ENCODE results near the gene COL26A1. TPM values are rescaled to one million over a fixed set of nuclear protein-coding genes. Genes with fewer than 3 reads are reported as not detected.

COL26A1 gene
- not detected in 2 replicates for total RNA-seq

DNA sequence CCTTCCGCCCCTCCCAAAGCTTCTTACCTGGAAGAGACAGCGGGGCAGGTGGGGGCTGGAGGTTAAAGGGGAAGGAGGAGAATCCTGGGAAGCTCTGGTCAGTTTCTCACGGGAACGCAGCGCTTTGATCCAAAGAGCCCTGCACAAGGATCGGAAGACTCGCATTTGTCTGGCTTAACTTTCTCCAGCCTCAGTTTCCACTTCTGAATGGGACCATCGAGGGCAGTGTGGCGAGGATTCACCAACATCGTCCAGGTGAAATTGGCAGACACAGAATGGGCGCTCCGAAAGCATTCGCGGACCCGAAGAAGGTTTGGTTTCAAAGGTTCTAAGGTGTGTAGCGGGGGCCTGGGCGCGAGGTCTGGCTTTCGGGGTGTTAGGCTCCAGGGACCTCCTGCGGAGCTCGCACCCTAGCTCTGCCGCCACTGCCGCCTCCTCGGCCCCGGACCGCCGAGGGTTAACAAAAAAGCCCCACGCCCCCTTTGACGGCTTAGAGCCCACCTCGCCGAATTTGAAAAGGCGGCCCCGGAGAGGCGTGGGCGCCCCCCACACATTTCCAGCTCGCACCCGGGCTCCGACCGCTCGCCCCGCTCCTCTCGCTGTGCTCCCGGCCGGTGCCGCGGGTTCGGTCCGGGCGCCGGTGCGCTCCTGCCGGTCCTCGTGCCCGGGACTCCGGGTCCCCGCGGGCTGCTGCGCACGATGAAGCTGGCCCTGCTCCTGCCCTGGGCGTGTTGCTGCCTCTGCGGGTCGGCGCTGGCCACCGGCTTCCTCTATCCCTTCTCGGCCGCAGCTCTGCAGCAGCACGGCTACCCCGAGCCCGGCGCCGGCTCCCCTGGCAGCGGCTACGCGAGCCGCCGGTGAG, at the start of gene COL26A1:
Gene COL26A1, plus strand, starts transcription at position 542 of the 862 bp plus-strand sequence. Its CDS starts 158 bp downstream, at position 700.

DNA sequence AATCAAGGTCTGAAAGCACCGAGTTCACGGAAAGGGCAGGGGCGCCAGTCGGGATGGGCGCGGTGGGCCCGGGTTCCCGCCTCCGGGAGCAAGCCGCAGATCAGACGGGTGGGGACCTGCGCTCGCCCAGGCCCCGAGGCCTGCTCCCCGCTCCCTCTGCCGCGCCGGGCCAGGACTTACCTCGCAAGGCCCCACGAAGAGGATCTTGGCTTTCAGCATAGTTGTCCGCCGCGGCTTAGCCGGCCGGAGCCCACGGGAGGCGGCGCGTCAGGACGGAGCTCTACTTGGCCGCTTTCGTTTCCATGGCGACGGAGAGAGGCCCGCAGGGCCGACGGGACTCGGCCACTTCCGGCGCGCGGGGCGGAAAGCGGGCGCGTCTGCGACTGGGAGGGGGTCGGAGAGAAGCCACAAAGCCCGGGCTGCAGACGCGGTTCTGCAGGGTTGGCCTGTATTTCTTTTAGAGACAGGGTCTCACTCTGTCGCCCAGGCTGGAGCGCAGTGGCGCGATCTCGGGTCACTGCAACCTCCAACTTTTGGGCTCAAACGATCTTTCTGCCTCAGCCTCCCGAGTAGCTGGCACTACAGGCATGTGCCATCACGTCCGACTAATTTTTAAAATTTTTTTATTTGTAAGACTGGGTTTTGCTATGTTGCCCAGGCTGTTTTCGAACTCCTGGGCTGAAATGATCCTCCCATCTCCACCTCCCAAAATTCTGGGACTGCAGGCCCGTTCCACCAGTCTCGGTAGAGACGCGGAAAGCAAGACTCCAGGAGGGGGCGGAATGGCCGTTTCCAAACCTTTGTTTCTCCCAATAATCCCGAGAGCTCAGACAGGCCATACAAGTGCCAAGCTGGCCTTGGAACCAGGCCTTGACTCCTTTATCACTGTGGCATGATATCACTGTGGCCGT, 40.9 kb upstream of the COL26A1 start, which contains the start of gene IFT22:
Gene IFT22, minus strand, starts transcription at position 322 of the 911 bp plus-strand sequence. Its CDS starts 103 bp downstream, at position 219.

Other genes with a start within 250 kb of the COL26A1 start
- 233 and 240 TPM in 2 replicates for gene SERPINE1, start 235.8 kb upstream of the COL26A1 start, total RNA-seq
- 167 and 187 TPM in 2 replicates for gene AP1S1, start 208.4 kb upstream of the COL26A1 start, total RNA-seq
- gene VGF, start 197.3 kb upstream of the COL26A1 start, total RNA-seq: 0.14 and 0.18 TPM in 2 replicates
- not detected in 2 replicates for gene NAT16, start 182.6 kb upstream of the COL26A1 start, total RNA-seq
- gene MOGAT3, start 161.8 kb upstream of the COL26A1 start, total RNA-seq: not detected in 2 replicates
- gene PLOD3, start 145.3 kb upstream of the COL26A1 start, total RNA-seq: 64.4 and 114 TPM in 2 replicates
- gene ZNHIT1, start 144.7 kb upstream of the COL26A1 start, total RNA-seq: 108 and 109 TPM in 2 replicates
- 1.8 and 2.6 TPM in 2 replicates for gene CLDN15, start 125.1 kb upstream of the COL26A1 start, total RNA-seq
- gene FIS1, start 117.8 kb upstream of the COL26A1 start, total RNA-seq: 227 and 306 TPM in 2 replicates
- gene IFT22, start 41.1 kb upstream of the COL26A1 start, total RNA-seq: 24.0 and 29.8 TPM in 2 replicates